HG02970 (cell line): ENCODE measurements around the gene WWOX.

Experiments
- ATAC-seq: cut with Tn5 transposase; IDR thresholded peaks from one replicate; pipeline ENCODE4 v1.9.1; 2021; ENCODE audit warnings: mild to moderate bottlenecking, moderate library complexity, moderate number of reproducible peaks; ENCODE audit not compliant: unreplicated experiment, low FRiP score

The WWOX gene

GRCh38 chr16:78972986-78973385 is 873.5 kb downstream of the WWOX start:
- ATAC-seq = no peak

GRCh38 chr16:78976212-78976611 is 876.8 kb downstream of the WWOX start:
- no peak for ATAC-seq

- no peak for ATAC-seq
Observed at GRCh38 chr16:78980825-78981224, 881.4 kb downstream of the WWOX start.

GRCh38 chr16:78982096-78982744 is 882.8 kb downstream of the WWOX start:
- ATAC-seq = no peak

- ATAC-seq = no peak
Observed at GRCh38 chr16:78984324-78984723, 884.9 kb downstream of the WWOX start.

- ATAC-seq = no peak
Observed at GRCh38 chr16:78984887-78985464, 885.5 kb downstream of the WWOX start.

GRCh38 chr16:78985716-78986605 is 886.5 kb downstream of the WWOX start:
- ATAC-seq = no peak

GRCh38 chr16:78987666-78988065 is 888.2 kb downstream of the WWOX start:
- no peak for ATAC-seq

GRCh38 chr16:78988361-78988969 is 889.0 kb downstream of the WWOX start:
- no peak for ATAC-seq

- no peak for ATAC-seq
Observed at GRCh38 chr16:78990309-78990701, 890.9 kb downstream of the WWOX start.

GRCh38 chr16:78992001-78992400 is 892.5 kb downstream of the WWOX start:
- no peak for ATAC-seq

- no peak for ATAC-seq
Observed at GRCh38 chr16:78993346-78993745, 893.9 kb downstream of the WWOX start.

GRCh38 chr16:78994135-78994745 is 894.8 kb downstream of the WWOX start:
- ATAC-seq = no peak

GRCh38 chr16:78995441-78995840 is 896.0 kb downstream of the WWOX start:
- no peak for ATAC-seq

GRCh38 chr16:78996790-78997189 is 897.3 kb downstream of the WWOX start:
- no peak for ATAC-seq

GRCh38 chr16:78998879-78999278 is 899.4 kb downstream of the WWOX start:
- no peak for ATAC-seq

- no peak for ATAC-seq
Observed at GRCh38 chr16:79001156-79001967, 901.9 kb downstream of the WWOX start.

GRCh38 chr16:79003026-79003609 is 903.7 kb downstream of the WWOX start:
- ATAC-seq = no peak

GRCh38 chr16:79004309-79004708 is 904.9 kb downstream of the WWOX start:
- ATAC-seq = no peak
